ENCODE results near the gene SIK3. TPM values are rescaled to one million over a fixed set of nuclear protein-coding genes. Genes with fewer than 3 reads are reported as not detected.
A peak's percentile ranks its signal among the peaks of the same experiment; 100 is the strongest.

The SIK3 gene
- total and polyA plus RNA-seq, 2 experiments from 2014 or later = 29.1 to 58.5 TPM

GRCh38 chr11:117020869-117021564 lies 77.2 kb downstream of the SIK3 start:
- Histone ChIP-seq H3K4me1 (ENCODE audit: low read depth) (peaks cover 33% of the 10 kb centered on the region), H3K36me3 (no peaks in the 10 kb centered on the region), H3K9me3 (ENCODE audit: low read depth) (no peaks in the 10 kb centered on the region), H3K4me3 (no peak overlapping the region), H3K27ac (peak overlapping the region; percentile 38), H3K27me3 (no peaks in the 10 kb centered on the region)
- no peak for DNase-seq (ENCODE audit: low read depth in 1 of 2, low spot score in 1 of 2)
- no peak for TF ChIP-seq CTCF (IDR thresholded peaks at IDR 0.05; ENCODE audit: low read depth, low read length)

GRCh38 chr11:117020287-117020686 lies 77.9 kb downstream of the SIK3 start:
- no peaks in the 10 kb centered on the region for H3K9me3 ChIP-seq (ENCODE audit: low read depth)
- no peaks in the 10 kb centered on the region for H3K27me3 ChIP-seq
- H3K4me3 ChIP-seq = no peak overlapping the region
- peaks cover 33% of the 10 kb centered on the region for H3K4me1 ChIP-seq (ENCODE audit: low read depth)
- peak overlapping the region; percentile 38 for H3K27ac ChIP-seq
- no peaks in the 10 kb centered on the region for H3K36me3 ChIP-seq
- TF ChIP-seq CTCF (IDR thresholded peaks at IDR 0.05; ENCODE audit: low read depth, low read length) = no peak
- DNase-seq (ENCODE audit: low read depth in 1 of 2, low spot score in 1 of 2) = no peak

GRCh38 chr11:117019871-117020270 lies 78.4 kb downstream of the SIK3 start:
- Histone ChIP-seq H3K27me3 (no peaks in the 10 kb centered on the region), H3K4me1 (ENCODE audit: low read depth) (peaks cover 33% of the 10 kb centered on the region), H3K9me3 (ENCODE audit: low read depth) (no peaks in the 10 kb centered on the region), H3K27ac (no peak overlapping the region), H3K36me3 (no peaks in the 10 kb centered on the region), H3K4me3 (no peak overlapping the region)
- no peak for DNase-seq (ENCODE audit: low read depth in 1 of 2, low spot score in 1 of 2)
- TF ChIP-seq CTCF (IDR thresholded peaks at IDR 0.05; ENCODE audit: low read depth, low read length) = no peak

- Histone ChIP-seq H3K36me3 (no peaks in the 10 kb centered on the region), H3K4me3 (no peak overlapping the region), H3K4me1 (ENCODE audit: low read depth) (peaks cover 18% of the 10 kb centered on the region), H3K27ac (no peak overlapping the region), H3K9me3 (ENCODE audit: low read depth) (no peaks in the 10 kb centered on the region), H3K27me3 (no peaks in the 10 kb centered on the region)
- no peak for TF ChIP-seq CTCF (IDR thresholded peaks at IDR 0.05; ENCODE audit: low read depth, low read length)
- DNase-seq (ENCODE audit: low read depth in 1 of 2, low spot score in 1 of 2) = no peak
Measured at GRCh38 chr11:117017456-117017855, 80.8 kb downstream of the SIK3 start.

GRCh38 chr11:117016747-117017146 lies 81.5 kb downstream of the SIK3 start:
- no peaks in the 10 kb centered on the region for H3K27me3 ChIP-seq
- no peak overlapping the region for H3K27ac ChIP-seq
- DNase-seq (ENCODE audit: low read depth in 1 of 2, low spot score in 1 of 2) = no peak
- no peak overlapping the region for H3K4me3 ChIP-seq
- no peaks in the 10 kb centered on the region for H3K36me3 ChIP-seq
- TF ChIP-seq CTCF (IDR thresholded peaks at IDR 0.05; ENCODE audit: low read depth, low read length) = no peak
- no peaks in the 10 kb centered on the region for H3K9me3 ChIP-seq (ENCODE audit: low read depth)
- peaks cover 17% of the 10 kb centered on the region for H3K4me1 ChIP-seq (ENCODE audit: low read depth)

Measured in cardiac muscle cell (in vitro differentiated cells and primary cell).